GM18858 (cell line): ENCODE measurements around the gene POPDC2.
A peak's percentile ranks its signal among the peaks of the same experiment; 100 is the strongest.

Source experiments
- ATAC-seq: cut with Tn5 transposase; IDR thresholded peaks from one replicate; pipeline ENCODE4 v1.9.1; 2021; ENCODE audit not compliant: unreplicated experiment

The POPDC2 gene

GRCh38 chr3:119641416-119641815 is 19.0 kb downstream of the POPDC2 start:
- ATAC-seq: no peak

GRCh38 chr3:119639494-119640350 is 20.7 kb downstream of the POPDC2 start:
- peak; percentile 18 for ATAC-seq

- peak; percentile 24 for ATAC-seq
Measured at GRCh38 chr3:119637679-119638477, 22.5 kb downstream of the POPDC2 start.

DNA sequence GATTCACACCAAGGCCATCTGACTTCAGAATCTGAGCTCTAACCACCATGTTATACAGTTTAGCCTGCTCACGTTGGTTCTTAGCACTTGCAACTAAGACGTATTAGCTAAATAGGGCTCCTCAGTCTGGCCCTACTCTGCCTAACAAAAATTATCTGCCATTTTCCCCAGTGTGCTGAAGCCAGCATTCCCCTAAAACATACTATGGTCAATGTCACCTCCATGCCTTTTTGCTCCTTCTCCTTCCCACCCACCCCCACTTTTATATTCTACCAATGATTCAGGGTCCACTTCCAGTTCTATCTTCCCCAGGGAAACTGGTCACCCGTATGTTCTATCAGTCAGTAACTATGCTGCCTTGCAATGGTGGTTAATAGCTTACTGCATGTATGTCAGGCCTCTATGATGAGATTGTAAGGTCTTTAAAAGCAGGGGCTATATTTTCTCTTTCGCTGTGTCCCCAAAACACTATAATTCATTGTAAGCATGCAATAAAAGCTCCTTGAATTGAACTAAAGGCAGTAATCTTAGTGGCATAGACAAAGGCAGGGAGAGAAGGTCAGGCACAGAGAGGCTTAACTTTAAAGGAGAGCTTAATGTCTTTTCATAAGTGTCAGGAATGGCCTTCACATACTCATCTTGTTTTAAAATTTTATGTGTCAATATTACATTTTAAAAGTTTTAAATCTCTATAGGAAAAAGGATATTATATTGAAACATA is 23.3 kb downstream of the POPDC2 start:
- no peak for ATAC-seq

DNA sequence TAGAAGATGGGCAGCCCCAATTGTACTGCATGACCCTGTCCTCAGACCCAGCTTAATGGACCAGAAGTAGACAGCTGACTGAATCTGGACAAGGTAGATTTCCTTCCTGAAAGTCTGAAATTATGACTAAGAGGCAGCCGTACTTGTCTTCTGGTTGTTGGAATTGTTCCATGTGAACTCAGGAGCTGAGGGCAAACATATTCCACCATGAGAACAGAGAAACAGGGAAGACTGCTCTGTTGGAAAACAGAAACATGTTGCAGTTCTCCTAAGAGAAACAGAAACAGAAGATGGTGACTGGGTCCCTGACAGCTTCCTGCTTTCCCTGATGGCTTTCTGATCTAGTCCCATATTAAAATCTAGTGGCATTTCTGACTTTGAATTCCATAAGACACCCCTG is 24.1 kb downstream of the POPDC2 start:
- ATAC-seq: no peak

DNA sequence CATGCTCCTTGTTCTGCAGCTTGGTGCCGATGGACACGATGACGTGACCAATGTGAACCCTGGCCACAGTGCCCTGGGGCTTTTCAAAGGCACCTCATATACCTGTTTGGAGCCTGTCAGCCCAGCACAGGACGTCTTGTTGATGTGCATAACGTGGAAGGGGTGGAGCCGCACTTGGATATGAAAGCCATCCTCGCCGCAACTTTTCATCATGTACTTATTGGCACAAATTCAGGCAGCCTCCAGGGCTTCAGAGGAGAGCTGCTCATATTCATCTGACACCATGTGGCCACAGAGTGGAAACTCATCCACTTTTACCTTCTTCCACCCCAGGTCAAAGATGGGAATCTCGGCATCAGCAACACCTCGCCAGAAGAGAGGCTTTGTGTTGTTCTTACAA is 24.7 kb downstream of the POPDC2 start:
- no peak for ATAC-seq

- no peak for ATAC-seq
Measured at GRCh38 chr3:119632829-119633228, 27.6 kb downstream of the POPDC2 start.

- ATAC-seq: no peak
Measured at GRCh38 chr3:119632216-119632615, 28.2 kb downstream of the POPDC2 start.

GRCh38 chr3:119631516-119631915 is 28.9 kb downstream of the POPDC2 start:
- ATAC-seq: no peak

GRCh38 chr3:119630880-119631329 is 29.5 kb downstream of the POPDC2 start:
- no peak for ATAC-seq

- ATAC-seq: no peak
Measured at GRCh38 chr3:119630128-119630879, 30.1 kb downstream of the POPDC2 start.

GRCh38 chr3:119628816-119629445 is 31.5 kb downstream of the POPDC2 start:
- ATAC-seq: peak; percentile 22

DNA sequence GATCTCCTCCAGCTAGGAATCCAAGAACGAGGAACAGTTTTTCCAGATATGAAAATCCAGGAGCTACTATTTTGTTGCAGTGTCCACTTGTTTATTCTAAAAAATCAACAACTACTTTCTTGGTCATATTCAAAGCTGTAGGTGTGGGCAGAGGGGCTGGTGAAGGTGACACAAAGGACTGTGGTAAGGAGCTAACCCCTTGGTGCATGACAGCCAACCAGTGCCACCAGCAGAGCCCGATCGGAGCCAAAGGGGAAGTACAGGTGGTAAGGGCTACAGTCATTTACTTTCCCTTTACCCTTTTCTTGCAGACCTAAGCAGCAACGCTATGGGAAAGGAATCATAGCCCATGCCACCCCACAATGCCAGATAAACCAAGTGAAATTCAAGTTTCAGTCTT is 32.0 kb downstream of the POPDC2 start:
- ATAC-seq: peak; percentile 63

DNA sequence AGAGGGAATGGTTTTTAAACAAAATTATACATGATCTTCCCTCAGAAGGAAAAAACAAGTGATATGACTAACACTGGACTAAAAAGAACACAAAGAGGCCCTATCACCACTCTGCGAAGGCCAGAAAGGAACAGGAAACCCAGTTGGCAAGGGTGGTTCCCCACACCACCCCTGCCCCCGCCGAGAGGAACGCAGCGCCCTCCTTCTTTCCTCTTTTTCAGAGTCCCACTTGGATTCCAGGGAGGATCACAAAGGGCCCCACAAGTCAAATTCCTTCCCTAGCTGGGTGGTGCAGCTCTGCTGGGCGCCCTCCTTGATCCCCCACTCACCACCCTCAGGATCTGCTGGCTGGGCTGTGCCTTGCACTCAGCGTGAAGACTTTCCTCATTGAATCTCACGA is 32.9 kb downstream of the POPDC2 start:
- peak; percentile 28 for ATAC-seq

- no peak for ATAC-seq
Measured at GRCh38 chr3:119626196-119626595, 34.2 kb downstream of the POPDC2 start.

DNA sequence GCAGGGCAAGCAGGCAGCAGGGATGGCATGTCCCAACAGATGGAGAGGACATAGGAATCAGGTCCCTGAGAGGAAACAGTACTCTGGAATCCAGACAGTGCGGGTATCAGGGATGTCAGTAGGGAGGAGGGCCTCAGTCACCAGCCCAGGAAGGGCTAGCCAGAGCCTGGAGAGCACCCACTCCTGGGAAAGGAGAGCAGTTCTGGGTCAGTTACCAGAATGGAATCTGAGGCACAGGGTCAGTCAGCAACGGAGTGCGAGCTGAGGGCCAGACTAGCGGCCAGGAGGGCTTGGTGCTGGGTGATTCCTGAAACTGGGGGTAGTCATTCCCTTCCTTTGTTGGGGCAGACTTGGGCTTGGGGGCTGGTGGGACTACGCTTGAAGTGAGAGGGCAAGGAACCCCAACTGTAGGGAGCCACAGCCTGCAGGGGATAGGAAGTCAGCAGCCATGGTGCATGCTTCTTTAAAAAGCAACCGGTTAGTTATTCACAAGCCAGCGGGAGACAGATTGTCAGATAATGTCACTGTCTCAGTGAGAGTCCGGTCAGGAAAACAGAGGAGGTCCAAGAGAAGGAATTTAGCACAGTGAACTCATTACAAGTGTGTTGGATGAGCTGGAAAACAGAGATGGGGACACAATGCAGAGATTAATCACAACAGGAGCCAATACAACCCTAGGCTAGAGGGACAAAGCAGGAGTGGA is 34.8 kb downstream of the POPDC2 start:
- no peak for ATAC-seq

DNA sequence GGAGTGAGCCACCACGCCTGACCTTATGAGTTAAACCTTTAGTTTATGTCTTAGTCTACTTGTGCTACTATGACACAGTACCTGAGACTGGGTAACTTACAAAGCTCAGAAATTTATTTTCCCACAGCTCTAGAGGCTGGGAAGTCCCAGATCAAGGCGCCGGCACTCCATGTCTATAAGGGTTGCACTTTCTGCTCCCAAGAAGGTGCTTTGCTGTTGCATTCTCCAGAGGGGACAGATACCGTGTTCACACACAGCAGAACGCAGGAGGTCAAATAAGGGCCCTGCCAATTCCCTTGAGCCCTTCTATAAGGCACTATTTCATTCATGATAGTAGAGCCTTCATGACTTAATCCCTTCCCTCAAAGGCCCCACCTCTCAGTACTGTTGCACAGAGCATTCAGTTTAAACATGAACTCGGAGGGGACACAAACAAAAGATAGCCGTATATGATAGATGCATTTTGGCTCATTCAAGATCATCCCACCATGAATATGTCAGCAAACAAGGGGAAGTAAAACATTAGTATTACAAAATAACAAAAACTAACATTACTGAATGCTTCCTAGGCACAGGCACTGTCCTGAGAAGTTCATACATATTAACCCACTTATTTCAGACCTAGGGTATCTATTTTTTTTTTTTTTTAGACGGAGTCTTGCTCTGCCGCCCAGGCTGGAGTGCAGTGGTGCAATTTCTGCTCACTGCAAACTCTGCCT is 36.2 kb downstream of the POPDC2 start:
- no peak for ATAC-seq

- no peak for ATAC-seq
Measured at GRCh38 chr3:119620899-119621298, 39.5 kb downstream of the POPDC2 start.

GRCh38 chr3:119619094-119619493 is 41.3 kb downstream of the POPDC2 start:
- no peak for ATAC-seq
